ENCODE data around the gene FPR2. TPM values are rescaled to one million over a fixed set of nuclear protein-coding genes. Genes with fewer than 3 reads are reported as not detected.
"Not testable (repeated sequence)": the region's sequence is repeated elsewhere in the genome, so short reads cannot be mapped to it uniquely, and the experiment has no call there.

FPR2 gene
- total RNA-seq, 1 donor from 2014 or later: 4.2 TPM

- no peaks in the 10 kb centered on the region for H3K4me1 ChIP-seq (ENCODE audit: control insufficient read depth in 3 of 3, insufficient read depth in 3 of 3, low read length in 3 of 3)
- H3K36me3 ChIP-seq (ENCODE audit: control insufficient read depth in 3 of 3, insufficient read depth in 3 of 3, low read length in 3 of 3): no peaks in the 10 kb centered on the region
- H3K27me3 ChIP-seq (ENCODE audit: control insufficient read depth in 3 of 3, insufficient read depth in 3 of 3, low read length in 3 of 3): no peaks in the 10 kb centered on the region
- H3K9ac ChIP-seq (ENCODE audit: low read depth in 1 of 3, low read length in 3 of 3): no peak overlapping the region
- no peak overlapping the region for H3K4me3 ChIP-seq (ENCODE audit: low read length in 3 of 3)
- peaks cover 0 to 4% (median 2%) of the 10 kb centered on the region in 3 donors for H3K9me3 ChIP-seq (ENCODE audit: control insufficient read depth in 3 of 3, low read length in 3 of 3)
- H3K27ac ChIP-seq (ENCODE audit: low read depth, low read length): no peak overlapping the region
These were observed 5.4 kb upstream of the FPR2 start for GRCh38 chr19:51755571-51755970.

GRCh38 chr19:51761696-51762095, 716 bp downstream of the FPR2 start:
- Histone ChIP-seq H3K9me3 (ENCODE audit: control insufficient read depth in 3 of 3, low read length in 3 of 3) (peaks cover 0 to 2% (median 0%) of the 10 kb centered on the region in 3 donors), H3K36me3 (ENCODE audit: control insufficient read depth in 3 of 3, insufficient read depth in 3 of 3, low read length in 3 of 3) (no peaks in the 10 kb centered on the region), H3K9ac (ENCODE audit: low read depth in 1 of 3, low read length in 3 of 3) (no peak overlapping the region), H3K4me1 (ENCODE audit: control insufficient read depth in 3 of 3, insufficient read depth in 3 of 3, low read length in 3 of 3) (no peaks in the 10 kb centered on the region), H3K4me3 (ENCODE audit: low read length in 3 of 3) (no peak overlapping the region), H3K27ac (ENCODE audit: low read depth, low read length) (no peak overlapping the region), H3K27me3 (ENCODE audit: control insufficient read depth in 3 of 3, insufficient read depth in 3 of 3, low read length in 3 of 3) (no peaks in the 10 kb centered on the region)

GRCh38 chr19:51765086-51765485, 4.1 kb downstream of the FPR2 start:
- H3K27ac ChIP-seq (ENCODE audit: low read depth, low read length): no peak overlapping the region
- no peaks in the 10 kb centered on the region for H3K27me3 ChIP-seq (ENCODE audit: control insufficient read depth in 3 of 3, insufficient read depth in 3 of 3, low read length in 3 of 3)
- no peak overlapping the region for H3K4me3 ChIP-seq (ENCODE audit: low read length in 3 of 3)
- H3K9me3 ChIP-seq (ENCODE audit: control insufficient read depth in 3 of 3, low read length in 3 of 3): peaks cover 0 to 4% (median 0%) of the 10 kb centered on the region in 3 donors
- no peak overlapping the region for H3K9ac ChIP-seq (ENCODE audit: low read depth in 1 of 3, low read length in 3 of 3)
- H3K4me1 ChIP-seq (ENCODE audit: control insufficient read depth in 3 of 3, insufficient read depth in 3 of 3, low read length in 3 of 3): no peaks in the 10 kb centered on the region
- H3K36me3 ChIP-seq (ENCODE audit: control insufficient read depth in 3 of 3, insufficient read depth in 3 of 3, low read length in 3 of 3): no peaks in the 10 kb centered on the region

GRCh38 chr19:51766461-51766860, 5.5 kb downstream of the FPR2 start:
- H3K9ac ChIP-seq (ENCODE audit: low read depth in 1 of 3, low read length in 3 of 3): no peak overlapping the region
- H3K4me1 ChIP-seq (ENCODE audit: control insufficient read depth in 3 of 3, insufficient read depth in 3 of 3, low read length in 3 of 3): no peaks in the 10 kb centered on the region
- H3K27ac ChIP-seq (ENCODE audit: low read depth, low read length): no peak overlapping the region
- no peaks in the 10 kb centered on the region for H3K36me3 ChIP-seq (ENCODE audit: control insufficient read depth in 3 of 3, insufficient read depth in 3 of 3, low read length in 3 of 3)
- H3K9me3 ChIP-seq (ENCODE audit: control insufficient read depth in 3 of 3, low read length in 3 of 3): peaks cover 0 to 7% (median 0%) of the 10 kb centered on the region in 3 donors
- H3K27me3 ChIP-seq (ENCODE audit: control insufficient read depth in 3 of 3, insufficient read depth in 3 of 3, low read length in 3 of 3): no peaks in the 10 kb centered on the region
- no peak overlapping the region for H3K4me3 ChIP-seq (ENCODE audit: low read length in 3 of 3)

- Histone ChIP-seq H3K27me3 (ENCODE audit: control insufficient read depth in 3 of 3, insufficient read depth in 3 of 3, low read length in 3 of 3) (no peaks in the 10 kb centered on the region), H3K27ac (ENCODE audit: low read depth, low read length) (no peak overlapping the region), H3K36me3 (ENCODE audit: control insufficient read depth in 3 of 3, insufficient read depth in 3 of 3, low read length in 3 of 3) (no peaks in the 10 kb centered on the region), H3K9me3 (ENCODE audit: control insufficient read depth in 3 of 3, low read length in 3 of 3) (peaks cover 0 to 7% (median 3%) of the 10 kb centered on the region in 3 donors), H3K4me3 (ENCODE audit: low read length in 3 of 3) (no peak overlapping the region), H3K9ac (ENCODE audit: low read depth in 1 of 3, low read length in 3 of 3) (no peak overlapping the region), H3K4me1 (ENCODE audit: control insufficient read depth in 3 of 3, insufficient read depth in 3 of 3, low read length in 3 of 3) (no peaks in the 10 kb centered on the region)
These were observed 10.6 kb downstream of the FPR2 start for GRCh38 chr19:51771376-51772130.

- no peak overlapping the region for H3K9ac ChIP-seq (ENCODE audit: low read depth in 1 of 3, low read length in 3 of 3)
- peaks cover 0 to 7% (median 3%) of the 10 kb centered on the region in 3 donors for H3K9me3 ChIP-seq (ENCODE audit: control insufficient read depth in 3 of 3, low read length in 3 of 3)
- no peaks in the 10 kb centered on the region for H3K36me3 ChIP-seq (ENCODE audit: control insufficient read depth in 3 of 3, insufficient read depth in 3 of 3, low read length in 3 of 3)
- no peak overlapping the region for H3K27ac ChIP-seq (ENCODE audit: low read depth, low read length)
- peaks cover 0 to 4% (median 0%) of the 10 kb centered on the region in 3 donors for H3K4me1 ChIP-seq (ENCODE audit: control insufficient read depth in 3 of 3, insufficient read depth in 3 of 3, low read length in 3 of 3)
- no peak overlapping the region for H3K4me3 ChIP-seq (ENCODE audit: low read length in 3 of 3)
- H3K27me3 ChIP-seq (ENCODE audit: control insufficient read depth in 3 of 3, insufficient read depth in 3 of 3, low read length in 3 of 3): no peaks in the 10 kb centered on the region
These were observed 12.0 kb downstream of the FPR2 start for GRCh38 chr19:51772977-51773376.

GRCh38 chr19:51776561-51776960, 15.6 kb downstream of the FPR2 start:
- H3K4me1 ChIP-seq (ENCODE audit: control insufficient read depth in 3 of 3, insufficient read depth in 3 of 3, low read length in 3 of 3); H3K9ac ChIP-seq (ENCODE audit: low read depth in 1 of 3, low read length in 3 of 3); H3K4me3 ChIP-seq (ENCODE audit: low read length in 3 of 3); H3K9me3 ChIP-seq (ENCODE audit: control insufficient read depth in 3 of 3, low read length in 3 of 3); H3K36me3 ChIP-seq (ENCODE audit: control insufficient read depth in 3 of 3, insufficient read depth in 3 of 3, low read length in 3 of 3); H3K27ac ChIP-seq (ENCODE audit: low read depth, low read length); H3K27me3 ChIP-seq (ENCODE audit: control insufficient read depth in 3 of 3, insufficient read depth in 3 of 3, low read length in 3 of 3): not testable (repeated sequence)

GRCh38 chr19:51777570-51778462, 16.8 kb downstream of the FPR2 start:
- Histone ChIP-seq H3K4me1 (ENCODE audit: control insufficient read depth in 3 of 3, insufficient read depth in 3 of 3, low read length in 3 of 3) (peaks cover 0 to 4% (median 0%) of the 10 kb centered on the region in 3 donors), H3K27ac (ENCODE audit: low read depth, low read length) (no peak overlapping the region), H3K9me3 (ENCODE audit: control insufficient read depth in 3 of 3, low read length in 3 of 3) (peaks cover 0 to 3% (median 0%) of the 10 kb centered on the region in 3 donors), H3K27me3 (ENCODE audit: control insufficient read depth in 3 of 3, insufficient read depth in 3 of 3, low read length in 3 of 3) (peaks cover 0 to 6% (median 0%) of the 10 kb centered on the region in 3 donors), H3K9ac (ENCODE audit: low read depth in 1 of 3, low read length in 3 of 3) (no peak overlapping the region), H3K4me3 (ENCODE audit: low read length in 3 of 3) (no peak overlapping the region), H3K36me3 (ENCODE audit: control insufficient read depth in 3 of 3, insufficient read depth in 3 of 3, low read length in 3 of 3) (no peaks in the 10 kb centered on the region)

GRCh38 chr19:51779181-51779580, 18.2 kb downstream of the FPR2 start:
- no peak overlapping the region for H3K4me3 ChIP-seq (ENCODE audit: low read length in 3 of 3)
- H3K36me3 ChIP-seq (ENCODE audit: control insufficient read depth in 3 of 3, insufficient read depth in 3 of 3, low read length in 3 of 3): no peaks in the 10 kb centered on the region
- H3K27me3 ChIP-seq (ENCODE audit: control insufficient read depth in 3 of 3, insufficient read depth in 3 of 3, low read length in 3 of 3): peaks cover 0 to 6% (median 0%) of the 10 kb centered on the region in 3 donors
- H3K9ac ChIP-seq (ENCODE audit: low read depth in 1 of 3, low read length in 3 of 3): no peak overlapping the region
- peaks cover 0 to 4% (median 0%) of the 10 kb centered on the region in 3 donors for H3K4me1 ChIP-seq (ENCODE audit: control insufficient read depth in 3 of 3, insufficient read depth in 3 of 3, low read length in 3 of 3)
- H3K27ac ChIP-seq (ENCODE audit: low read depth, low read length): no peak overlapping the region
- peaks cover 0 to under 1% (median 0%) of the 10 kb centered on the region in 3 donors for H3K9me3 ChIP-seq (ENCODE audit: control insufficient read depth in 3 of 3, low read length in 3 of 3)

- Histone ChIP-seq H3K36me3 (ENCODE audit: control insufficient read depth in 3 of 3, insufficient read depth in 3 of 3, low read length in 3 of 3) (no peaks in the 10 kb centered on the region), H3K9me3 (ENCODE audit: control insufficient read depth in 3 of 3, low read length in 3 of 3) (no peaks in the 10 kb centered on the region), H3K27ac (ENCODE audit: low read depth, low read length) (no peak overlapping the region), H3K27me3 (ENCODE audit: control insufficient read depth in 3 of 3, insufficient read depth in 3 of 3, low read length in 3 of 3) (peaks cover 0 to 6% (median 0%) of the 10 kb centered on the region in 3 donors), H3K9ac (ENCODE audit: low read depth in 1 of 3, low read length in 3 of 3) (no peak overlapping the region), H3K4me3 (ENCODE audit: low read length in 3 of 3) (no peak overlapping the region), H3K4me1 (ENCODE audit: control insufficient read depth in 3 of 3, insufficient read depth in 3 of 3, low read length in 3 of 3) (peaks cover 0 to 4% (median 0%) of the 10 kb centered on the region in 3 donors)
These were observed 18.7 kb downstream of the FPR2 start for GRCh38 chr19:51779703-51780102.

All from skeletal muscle tissue (tissue), 4 donors.